Measurements from ENCODE around the gene ARHGAP10.

DNA sequence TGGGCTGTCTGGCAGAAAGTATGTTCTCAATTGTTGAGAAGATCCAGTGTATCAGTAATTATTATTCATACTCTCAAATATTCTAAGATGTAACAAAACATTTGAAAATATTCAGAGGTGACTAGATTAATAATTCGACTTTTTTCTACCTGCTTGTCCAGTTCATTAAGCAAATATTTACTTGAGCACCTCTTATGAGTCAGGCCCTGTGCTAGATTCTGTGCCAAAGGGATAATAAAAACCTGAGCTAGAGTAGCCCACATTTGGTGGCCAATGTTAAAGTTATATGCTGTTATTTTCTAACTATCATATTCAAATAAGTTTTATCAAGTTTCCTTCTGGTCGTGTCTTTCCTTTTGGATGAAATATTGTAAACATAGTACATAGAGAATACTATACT is 58.5 kb downstream of the ARHGAP10 start:
- TF ChIP-seq, protein P1, sequence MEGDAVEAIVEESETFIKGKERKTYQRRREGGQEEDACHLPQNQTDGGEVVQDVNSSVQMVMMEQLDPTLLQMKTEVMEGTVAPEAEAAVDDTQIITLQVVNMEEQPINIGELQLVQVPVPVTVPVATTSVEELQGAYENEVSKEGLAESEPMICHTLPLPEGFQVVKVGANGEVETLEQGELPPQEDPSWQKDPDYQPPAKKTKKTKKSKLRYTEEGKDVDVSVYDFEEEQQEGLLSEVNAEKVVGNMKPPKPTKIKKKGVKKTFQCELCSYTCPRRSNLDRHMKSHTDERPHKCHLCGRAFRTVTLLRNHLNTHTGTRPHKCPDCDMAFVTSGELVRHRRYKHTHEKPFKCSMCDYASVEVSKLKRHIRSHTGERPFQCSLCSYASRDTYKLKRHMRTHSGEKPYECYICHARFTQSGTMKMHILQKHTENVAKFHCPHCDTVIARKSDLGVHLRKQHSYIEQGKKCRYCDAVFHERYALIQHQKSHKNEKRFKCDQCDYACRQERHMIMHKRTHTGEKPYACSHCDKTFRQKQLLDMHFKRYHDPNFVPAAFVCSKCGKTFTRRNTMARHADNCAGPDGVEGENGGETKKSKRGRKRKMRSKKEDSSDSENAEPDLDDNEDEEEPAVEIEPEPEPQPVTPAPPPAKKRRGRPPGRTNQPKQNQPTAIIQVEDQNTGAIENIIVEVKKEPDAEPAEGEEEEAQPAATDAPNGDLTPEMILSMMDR (IDR thresholded peaks at IDR 0.05; ENCODE audit: low read depth, low read length, poor library complexity, severe bottlenecking) = no peak
- TF ChIP-seq EZH2phosphoT487 (IDR thresholded peaks at IDR 0.05; ENCODE audit: borderline replicate concordance, low read length) = no peak
